Ascending aorta (tissue), 2 donors: ENCODE data around the gene DCC. TPM values are rescaled to one million over a fixed set of nuclear protein-coding genes. Genes with fewer than 3 reads are reported as not detected.

Source experiments
- DNase-seq, 2 donors: peaks; one replicate each; pipeline ENCODE4 v3.0.0-alpha.2; 2019; ENCODE audit warnings: low spot score in 2 of 2
- H3K27ac ChIP-seq, 2 donors: fragments of 200-600 bp; sonication (generic); one replicate each; pipeline ENCODE4 v1.5.1; 2016 to 2017; ENCODE audit warnings: mild to moderate bottlenecking in 1 of 2
- H3K27me3 ChIP-seq: fragments of 200-600 bp; sonication (generic); one replicate; pipeline ENCODE4 v1.5.1; 2017
- H3K36me3 ChIP-seq, 2 donors: fragments of 200-600 bp; sonication (generic); one replicate each; pipeline ENCODE4 v1.5.1; 2016
- H3K4me1 ChIP-seq, 2 donors: fragments of 200-600 bp; sonication (generic); one replicate each; pipeline ENCODE4 v1.5.1; 2016 to 2017; ENCODE audit warnings: mild to moderate bottlenecking in 1 of 2
- H3K4me3 ChIP-seq, 2 donors: fragments of 200-600 bp; sonication (generic); one replicate each; pipeline ENCODE4 v1.5.1; 2016 to 2017; ENCODE audit warnings: mild to moderate bottlenecking in 1 of 2
- H3K9me3 ChIP-seq, 2 donors: fragments of 200-600 bp; sonication (generic); one replicate each; pipeline ENCODE4 v1.5.1; 2016
- intact Hi-C: fragments of 100-400 bp; cut with DNase I; formaldehyde crosslinking; loops from one replicate; pipeline ENCODE4 v1.15.1; 2023
- total RNA-seq: library from RNA; depleted of rRNA; stranded (reverse); fragments of >200 nt; gene quantifications from one replicate; pipeline ENCODE4 v1.1.0, GENCODE V29; 2016
- TF ChIP-seq, protein P1 (sequence below), 3 experiments: fragments of 200-600 bp in 2 of 3; fragments of 450-650 bp in 1 of 3; sonication (generic) in 2 of 3; IDR thresholded peaks; one replicate each; pipeline ENCODE4 v1.5.1; 2016 to 2019; ENCODE audit warnings: antibody characterized with exemption in 3 of 3, mild to moderate bottlenecking in 1 of 3, moderate library complexity in 1 of 3

The DCC gene
- total RNA-seq, 1 donor from 2014 or later: not detected

DNA sequence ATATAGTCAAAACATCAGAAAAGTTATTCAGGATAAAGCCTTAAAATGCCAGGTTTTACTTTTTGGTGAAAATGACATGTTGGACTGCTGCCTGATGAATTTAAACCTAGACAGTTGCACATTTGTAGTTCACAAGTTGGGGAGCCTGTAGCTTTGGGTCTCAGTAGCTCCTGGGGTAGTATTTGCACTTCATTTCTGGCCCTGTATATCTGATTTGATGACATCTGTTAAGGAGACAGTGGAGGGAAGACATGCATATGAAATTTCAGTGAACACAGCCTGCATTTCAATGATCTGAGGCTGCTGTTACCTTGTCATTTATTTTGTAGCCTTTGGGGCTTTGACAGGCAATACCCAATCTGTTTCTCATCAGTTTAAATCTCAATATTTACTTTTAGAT is 156.4 kb downstream of the DCC start:
- Histone ChIP-seq H3K36me3 (no peaks in the 10 kb centered on the region), H3K9me3 (no peaks in the 10 kb centered on the region), H3K27ac (no peak overlapping the region), H3K4me3 (no peak overlapping the region), H3K4me1 (no peaks in the 10 kb centered on the region), H3K27me3 (no peaks in the 10 kb centered on the region)
- no peak for DNase-seq
- intact Hi-C loops: no loop called here
- TF ChIP-seq, protein P1, sequence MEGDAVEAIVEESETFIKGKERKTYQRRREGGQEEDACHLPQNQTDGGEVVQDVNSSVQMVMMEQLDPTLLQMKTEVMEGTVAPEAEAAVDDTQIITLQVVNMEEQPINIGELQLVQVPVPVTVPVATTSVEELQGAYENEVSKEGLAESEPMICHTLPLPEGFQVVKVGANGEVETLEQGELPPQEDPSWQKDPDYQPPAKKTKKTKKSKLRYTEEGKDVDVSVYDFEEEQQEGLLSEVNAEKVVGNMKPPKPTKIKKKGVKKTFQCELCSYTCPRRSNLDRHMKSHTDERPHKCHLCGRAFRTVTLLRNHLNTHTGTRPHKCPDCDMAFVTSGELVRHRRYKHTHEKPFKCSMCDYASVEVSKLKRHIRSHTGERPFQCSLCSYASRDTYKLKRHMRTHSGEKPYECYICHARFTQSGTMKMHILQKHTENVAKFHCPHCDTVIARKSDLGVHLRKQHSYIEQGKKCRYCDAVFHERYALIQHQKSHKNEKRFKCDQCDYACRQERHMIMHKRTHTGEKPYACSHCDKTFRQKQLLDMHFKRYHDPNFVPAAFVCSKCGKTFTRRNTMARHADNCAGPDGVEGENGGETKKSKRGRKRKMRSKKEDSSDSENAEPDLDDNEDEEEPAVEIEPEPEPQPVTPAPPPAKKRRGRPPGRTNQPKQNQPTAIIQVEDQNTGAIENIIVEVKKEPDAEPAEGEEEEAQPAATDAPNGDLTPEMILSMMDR (IDR thresholded peaks at IDR 0.05): no peak

- Histone ChIP-seq H3K4me1 (no peaks in the 10 kb centered on the region), H3K27ac (no peak overlapping the region), H3K4me3 (no peak overlapping the region), H3K36me3 (no peaks in the 10 kb centered on the region), H3K9me3 (no peaks in the 10 kb centered on the region), H3K27me3 (no peaks in the 10 kb centered on the region)
- no peak for DNase-seq
- TF ChIP-seq, protein P1 (IDR thresholded peaks at IDR 0.05): no peak
- intact Hi-C loops: no loop called here
These were observed 159.0 kb downstream of the DCC start for GRCh38 chr18:52499016-52499415.

GRCh38 chr18:52499644-52500043 is 159.6 kb downstream of the DCC start:
- H3K27ac ChIP-seq: no peak overlapping the region
- H3K4me3 ChIP-seq: no peak overlapping the region
- H3K27me3 ChIP-seq: no peaks in the 10 kb centered on the region
- intact Hi-C loops: no loop called here
- H3K4me1 ChIP-seq: no peaks in the 10 kb centered on the region
- no peaks in the 10 kb centered on the region for H3K9me3 ChIP-seq
- TF ChIP-seq, protein P1 (IDR thresholded peaks at IDR 0.05): no peak
- no peak for DNase-seq
- H3K36me3 ChIP-seq: no peaks in the 10 kb centered on the region

- Histone ChIP-seq H3K27me3 (no peaks in the 10 kb centered on the region), H3K27ac (no peak overlapping the region), H3K36me3 (no peaks in the 10 kb centered on the region), H3K4me1 (no peaks in the 10 kb centered on the region), H3K9me3 (no peaks in the 10 kb centered on the region), H3K4me3 (no peak overlapping the region)
- intact Hi-C loops: no loop called here
- TF ChIP-seq, protein P1 (IDR thresholded peaks at IDR 0.05): no peak
- no peak for DNase-seq
These were observed 164.6 kb downstream of the DCC start for GRCh38 chr18:52504589-52504988.

DNA sequence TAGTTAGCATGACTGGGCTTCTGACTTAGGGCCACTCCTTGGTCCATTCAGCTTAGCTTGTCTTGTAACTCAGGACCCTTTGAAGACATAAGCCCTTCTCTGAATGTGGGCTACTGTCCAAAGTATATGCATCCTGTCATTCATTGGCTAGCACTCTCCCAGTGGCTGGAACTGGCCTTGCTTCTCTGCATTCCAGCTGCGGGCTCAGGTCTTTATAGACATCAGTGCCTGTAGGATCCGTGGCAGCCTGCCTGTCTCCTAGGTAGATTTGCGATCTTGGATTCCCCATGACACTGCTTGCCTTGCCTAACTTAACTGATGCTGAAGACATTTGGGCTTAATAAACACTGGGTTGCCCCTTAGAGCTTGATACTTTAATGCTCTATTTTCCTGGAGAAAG is 170.1 kb downstream of the DCC start:
- H3K27ac ChIP-seq: no peak overlapping the region
- TF ChIP-seq, protein P1 (IDR thresholded peaks at IDR 0.05): no peak
- no peaks in the 10 kb centered on the region for H3K27me3 ChIP-seq
- no peak for DNase-seq
- H3K4me1 ChIP-seq: no peaks in the 10 kb centered on the region
- intact Hi-C loops: no loop called here
- H3K9me3 ChIP-seq: no peaks in the 10 kb centered on the region
- H3K4me3 ChIP-seq: no peak overlapping the region
- H3K36me3 ChIP-seq: no peaks in the 10 kb centered on the region

DNA sequence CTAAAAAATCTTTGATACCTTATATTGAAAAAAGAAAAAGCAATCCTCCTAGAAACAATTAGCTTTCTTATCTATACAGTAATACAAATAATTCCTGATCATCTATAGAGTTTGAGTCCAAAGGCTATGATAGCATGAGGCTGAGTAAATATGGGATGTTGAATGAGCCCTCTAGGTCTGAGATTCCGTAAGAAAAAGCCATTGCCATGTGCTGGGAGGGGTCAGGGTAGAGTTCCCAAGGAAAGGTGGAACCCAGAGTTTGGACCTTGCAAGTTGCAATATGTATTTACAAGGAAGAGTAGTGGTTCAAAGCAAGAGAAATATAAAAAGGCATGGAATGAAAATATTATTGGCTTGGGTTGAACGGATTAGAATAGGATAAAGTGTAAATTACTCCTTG is 178.1 kb downstream of the DCC start:
- Histone ChIP-seq H3K36me3 (no peaks in the 10 kb centered on the region), H3K4me3 (no peak overlapping the region), H3K4me1 (no peaks in the 10 kb centered on the region), H3K27ac (no peak overlapping the region), H3K27me3 (no peaks in the 10 kb centered on the region), H3K9me3 (no peaks in the 10 kb centered on the region)
- intact Hi-C loops: no loop called here
- TF ChIP-seq, protein P1 (IDR thresholded peaks at IDR 0.05): no peak
- no peak for DNase-seq
